Cerebellar cortex (tissue), 1 donor: Measurements from ENCODE around the gene NFIC.
A peak's percentile ranks its signal among the peaks of the same experiment; 100 is the strongest.
"Not testable (repeated sequence)": the region's sequence is repeated elsewhere in the genome, so short reads cannot be mapped to it uniquely, and the experiment has no call there.

ENCODE experiments used
- DNase-seq: peaks from one replicate; pipeline ENCODE4 v3.0.0-alpha.2; 2015; ENCODE audit warnings: low spot score

Gene NFIC

GRCh38 chr19:3374369-3375112 is 8.2 kb downstream of the NFIC start:
- no peak for DNase-seq

- DNase-seq: peak; percentile 87
Measured at GRCh38 chr19:3375221-3376090, 9.1 kb downstream of the NFIC start.

GRCh38 chr19:3376091-3376455 is 9.7 kb downstream of the NFIC start:
- DNase-seq: not testable (repeated sequence)

DNA sequence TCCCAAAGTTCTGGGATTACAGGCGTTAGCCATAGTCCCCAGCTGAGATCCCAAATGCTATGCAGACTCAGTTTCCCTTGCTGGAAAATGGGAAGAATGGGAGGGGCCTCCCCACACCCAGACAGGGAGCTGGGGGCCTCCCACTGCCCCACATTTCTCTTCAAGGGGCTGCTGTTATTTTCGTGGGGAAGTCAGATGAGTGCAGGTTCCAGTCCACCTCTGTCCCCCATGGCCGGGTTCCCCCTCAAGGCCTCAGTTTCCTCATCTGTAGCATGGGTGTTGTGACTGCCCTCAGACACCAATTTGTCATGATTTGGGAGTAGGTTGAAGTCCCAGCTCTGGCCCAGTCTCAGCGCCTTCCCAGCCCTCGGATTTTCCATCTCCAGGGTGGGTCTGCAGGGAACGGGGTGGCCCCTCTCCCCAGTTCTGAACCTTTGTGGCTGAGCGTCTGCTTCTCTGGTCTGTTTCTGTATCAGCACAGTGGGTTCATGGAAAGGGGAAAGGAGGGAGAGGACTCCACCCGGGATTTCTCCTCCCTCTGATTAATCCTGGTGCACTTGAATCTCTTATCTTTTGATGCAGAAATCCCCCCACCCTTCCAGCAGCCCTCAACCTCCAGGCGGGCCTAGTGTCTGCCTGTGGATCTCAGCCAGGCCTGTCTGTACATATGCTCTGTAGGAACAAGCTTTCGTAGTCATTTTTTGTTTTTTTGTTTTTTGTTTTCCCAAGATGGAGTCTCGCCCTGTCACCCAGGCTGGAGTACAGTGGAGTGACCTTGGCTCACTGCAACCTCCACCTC is 12.2 kb downstream of the NFIC start:
- no peak for DNase-seq

DNA sequence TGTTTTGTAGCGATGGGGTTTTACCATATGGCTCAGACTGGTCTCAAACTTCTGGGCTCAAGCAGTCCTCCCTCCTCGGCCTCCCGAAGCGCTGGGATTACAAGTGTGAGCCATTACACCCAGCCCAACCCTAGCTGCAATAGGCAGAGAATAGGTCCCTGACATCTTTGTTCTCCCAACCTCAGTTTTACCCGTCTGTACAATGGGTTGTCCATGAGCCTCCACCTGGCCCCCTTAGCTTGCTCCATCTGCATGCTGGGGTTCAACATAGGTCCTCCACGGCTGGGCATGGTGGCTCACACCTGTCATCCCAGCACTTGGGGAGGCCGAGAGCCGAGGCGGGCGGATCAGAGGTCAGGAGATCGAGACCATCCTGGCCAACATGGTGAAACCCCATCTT is 14.4 kb downstream of the NFIC start:
- no peak for DNase-seq

DNA sequence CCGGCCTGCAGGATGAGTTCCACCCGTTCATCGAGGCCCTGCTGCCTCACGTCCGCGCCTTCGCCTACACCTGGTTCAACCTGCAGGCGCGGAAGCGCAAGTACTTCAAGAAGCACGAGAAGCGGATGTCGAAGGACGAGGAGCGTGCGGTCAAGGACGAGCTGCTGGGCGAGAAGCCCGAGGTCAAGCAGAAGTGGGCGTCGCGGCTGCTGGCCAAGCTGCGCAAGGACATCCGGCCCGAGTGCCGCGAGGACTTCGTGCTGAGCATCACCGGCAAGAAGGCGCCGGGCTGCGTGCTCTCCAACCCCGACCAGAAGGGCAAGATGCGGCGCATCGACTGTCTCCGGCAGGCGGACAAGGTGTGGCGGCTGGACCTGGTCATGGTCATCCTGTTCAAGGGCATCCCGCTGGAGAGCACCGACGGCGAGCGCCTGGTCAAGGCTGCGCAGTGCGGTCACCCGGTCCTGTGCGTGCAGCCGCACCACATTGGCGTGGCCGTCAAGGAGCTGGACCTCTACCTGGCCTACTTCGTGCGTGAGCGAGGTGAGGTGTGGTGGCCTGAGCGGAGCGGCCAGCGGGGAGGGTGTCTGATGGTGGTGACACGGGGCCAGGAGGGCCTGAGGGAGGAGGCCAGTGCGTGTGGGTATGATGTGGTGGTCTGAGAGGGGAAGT is 15.5 kb downstream of the NFIC start:
- DNase-seq: no peak

DNA sequence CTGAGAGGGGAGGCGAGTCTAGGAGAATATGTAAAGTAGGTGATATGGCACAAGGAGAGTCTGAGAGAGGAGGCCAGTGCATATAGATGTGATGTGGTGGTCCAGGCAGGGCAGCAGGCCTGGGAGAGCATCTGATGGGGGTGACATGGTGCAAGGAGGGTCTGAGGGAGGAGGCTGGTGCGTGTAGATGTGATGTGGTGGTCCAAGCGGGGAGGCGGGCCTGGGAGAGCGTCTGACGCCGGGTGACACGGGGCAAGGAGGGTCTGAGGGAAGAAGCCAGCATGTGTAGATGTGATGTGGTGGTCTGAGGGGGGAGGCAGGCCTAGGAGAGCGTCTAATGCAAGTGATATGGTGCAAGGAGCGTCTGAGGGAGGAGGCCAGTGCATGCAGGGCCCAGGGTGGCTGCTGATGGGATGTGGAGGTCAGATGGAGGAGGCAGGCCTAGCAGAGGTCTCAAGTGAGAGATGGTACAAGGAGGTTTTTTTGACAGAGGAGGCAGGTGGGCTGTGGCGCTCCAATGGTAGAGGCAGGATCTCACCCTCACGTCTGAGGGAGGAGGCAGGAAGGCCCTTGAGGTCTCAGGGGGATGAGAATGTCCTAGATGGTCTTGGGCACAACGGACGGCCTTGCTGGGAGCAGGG is 16.2 kb downstream of the NFIC start:
- DNase-seq: no peak

DNA sequence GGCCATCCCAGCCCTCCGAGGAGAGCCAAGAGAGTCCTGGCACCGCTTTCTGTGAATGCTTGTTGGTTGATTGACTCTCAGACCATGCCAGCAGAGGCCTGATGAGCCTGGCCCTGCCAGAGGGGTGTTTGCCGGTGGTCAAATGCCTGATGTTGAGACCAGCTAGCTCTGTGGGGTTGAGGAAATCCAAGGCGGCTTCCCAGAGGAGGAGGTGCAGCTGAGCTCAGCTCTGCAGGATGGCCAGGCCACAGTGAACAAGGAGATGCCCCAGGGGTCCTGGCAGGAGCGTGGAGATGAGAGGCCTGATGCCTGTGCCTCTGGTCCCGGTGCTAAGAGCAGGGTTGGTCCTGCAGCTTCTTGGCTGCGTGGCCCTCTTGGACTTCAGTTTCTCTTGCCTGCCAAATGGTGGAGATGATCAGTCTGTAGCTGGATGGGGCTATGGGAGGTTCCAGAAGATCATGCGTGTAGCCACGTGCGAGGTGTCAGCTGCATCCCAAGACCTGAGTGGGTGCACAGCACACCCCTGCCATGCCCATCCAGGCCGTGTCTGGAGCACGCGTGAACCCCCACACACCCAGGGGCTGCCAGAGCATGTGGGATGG is 16.8 kb downstream of the NFIC start:
- no peak for DNase-seq

- DNase-seq: no peak
Measured at GRCh38 chr19:3386447-3387234, 20.3 kb downstream of the NFIC start.

DNA sequence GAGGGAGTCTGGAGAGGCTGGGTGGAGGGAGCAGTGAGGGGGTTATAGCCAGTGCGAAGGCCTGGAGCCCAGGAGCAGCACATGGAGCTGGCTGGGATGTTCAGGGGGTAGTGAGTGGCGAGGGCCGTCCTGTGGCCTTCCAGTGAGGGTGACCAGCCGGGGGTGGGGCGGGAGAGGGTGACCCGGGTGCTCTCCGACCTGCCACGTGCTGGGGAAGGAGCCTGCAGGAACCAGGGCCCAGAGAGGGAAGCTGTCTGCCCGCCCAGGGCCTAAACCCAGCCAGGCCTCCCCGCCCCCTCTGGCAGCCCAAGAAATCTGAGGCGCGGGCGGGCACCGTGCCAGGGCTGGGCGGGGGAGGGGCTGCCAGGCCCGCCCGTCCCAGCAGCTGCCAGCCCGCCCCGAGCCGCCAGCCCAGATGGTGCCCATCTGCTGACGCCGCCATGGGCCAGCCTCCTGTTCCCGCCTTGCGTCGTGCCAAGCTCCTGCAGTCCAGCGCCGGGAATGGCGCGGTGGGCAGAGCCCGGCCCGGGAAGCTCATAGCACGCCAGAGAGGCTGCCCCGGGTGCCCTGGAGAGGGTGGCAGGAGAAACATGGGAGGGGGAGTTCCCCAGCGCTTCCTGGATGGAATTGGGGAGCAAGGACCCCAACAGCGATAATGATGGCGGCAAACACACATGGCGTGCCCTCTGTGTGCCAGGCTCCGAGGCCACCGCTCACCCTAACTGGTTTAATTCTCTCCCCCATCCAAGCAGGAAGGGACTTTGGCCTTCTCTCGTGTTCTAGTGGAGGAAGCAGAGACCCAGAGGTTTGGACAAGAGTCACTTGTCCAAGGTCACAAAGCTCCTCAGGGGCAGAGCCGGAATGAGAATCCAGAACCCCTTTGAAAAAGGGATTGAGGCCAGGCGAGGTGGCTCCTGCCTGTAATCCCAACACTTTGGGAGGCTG is 21.5 kb downstream of the NFIC start:
- DNase-seq: peak; percentile 87

- DNase-seq: no peak
Measured at GRCh38 chr19:3389446-3389778, 23.0 kb downstream of the NFIC start.

DNA sequence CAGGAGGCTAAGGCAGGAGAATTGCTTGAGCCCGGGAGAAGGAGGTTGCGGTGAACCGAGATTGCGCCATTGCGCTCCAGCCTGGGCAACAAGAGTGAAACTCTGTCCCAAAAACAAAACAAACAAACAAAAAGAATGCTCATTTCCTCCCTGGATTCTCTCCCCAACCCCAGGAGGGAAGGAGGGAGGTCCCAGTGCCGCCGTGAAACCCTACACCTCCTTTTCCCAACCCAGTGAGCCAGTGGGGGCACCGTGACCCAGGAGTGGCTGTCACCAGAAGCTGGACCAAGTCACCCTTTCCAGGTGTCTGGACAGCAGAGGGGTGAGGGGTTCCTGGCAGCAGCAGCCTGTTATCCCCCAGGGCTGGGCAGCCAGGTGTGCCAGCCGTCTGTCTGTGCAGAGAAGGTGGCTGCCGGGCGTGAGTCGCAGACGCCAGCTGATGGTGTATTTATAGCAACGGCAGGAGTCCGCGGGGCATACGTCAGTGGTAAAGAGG is 23.5 kb downstream of the NFIC start:
- no peak for DNase-seq

DNA sequence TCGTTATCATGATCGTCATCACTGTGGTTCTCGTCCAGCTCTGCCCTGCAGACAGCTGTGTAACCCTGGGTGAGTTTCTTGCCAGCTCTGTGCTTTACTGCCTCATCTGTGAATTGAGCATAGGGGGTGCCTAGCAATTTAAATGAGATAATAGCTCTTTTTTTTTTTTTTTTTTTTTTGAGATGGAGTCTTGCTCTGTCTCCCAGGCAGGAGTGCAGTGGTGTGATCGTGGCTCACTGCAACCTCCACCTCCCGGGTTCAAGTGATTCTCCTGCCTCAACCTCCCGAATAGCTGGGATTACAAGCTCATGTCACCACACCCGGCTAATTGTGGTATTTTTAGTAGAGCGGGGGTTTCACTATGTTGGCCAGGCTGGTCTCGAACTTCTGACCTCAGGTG is 25.5 kb downstream of the NFIC start:
- not testable (repeated sequence) for DNase-seq

DNA sequence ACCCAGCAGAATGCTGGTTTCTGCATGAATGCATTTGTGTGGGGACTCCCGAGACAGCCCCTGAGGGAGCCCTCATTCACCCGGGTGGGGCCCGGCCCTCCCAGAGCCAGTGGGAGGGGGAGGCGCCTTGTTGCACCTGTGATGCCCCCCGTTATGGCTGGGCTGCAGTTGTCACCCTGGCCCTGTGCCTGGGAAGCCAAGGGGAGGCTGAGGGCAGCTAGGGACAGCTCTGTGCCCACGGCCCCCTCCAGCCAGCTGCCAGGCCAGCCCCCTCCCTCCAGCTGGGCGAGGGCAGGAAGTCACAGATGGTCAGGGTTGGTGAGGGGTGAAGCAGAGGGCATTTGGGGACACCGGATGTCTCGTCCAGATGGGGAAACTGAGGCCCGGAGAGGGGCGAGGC is 26.1 kb downstream of the NFIC start:
- no peak for DNase-seq

DNA sequence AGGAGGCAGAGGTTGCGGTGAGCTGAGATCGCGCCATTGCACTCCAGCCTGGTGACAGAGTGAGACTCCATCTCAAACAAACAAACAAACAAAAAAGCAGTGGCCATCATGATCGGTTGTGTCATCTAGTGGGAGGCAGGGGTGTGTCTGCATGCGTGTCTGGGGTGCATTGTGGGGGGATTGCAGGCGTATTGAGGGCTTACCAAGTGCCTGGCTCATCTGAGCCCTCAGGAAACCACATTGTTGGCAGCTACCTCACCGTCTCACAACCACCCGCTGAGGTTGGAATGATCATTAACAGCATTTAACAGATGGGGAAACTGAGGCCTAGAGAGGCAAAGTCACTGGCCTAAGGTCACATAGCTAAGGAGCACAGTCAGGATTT is 30.5 kb downstream of the NFIC start:
- no peak for DNase-seq

DNA sequence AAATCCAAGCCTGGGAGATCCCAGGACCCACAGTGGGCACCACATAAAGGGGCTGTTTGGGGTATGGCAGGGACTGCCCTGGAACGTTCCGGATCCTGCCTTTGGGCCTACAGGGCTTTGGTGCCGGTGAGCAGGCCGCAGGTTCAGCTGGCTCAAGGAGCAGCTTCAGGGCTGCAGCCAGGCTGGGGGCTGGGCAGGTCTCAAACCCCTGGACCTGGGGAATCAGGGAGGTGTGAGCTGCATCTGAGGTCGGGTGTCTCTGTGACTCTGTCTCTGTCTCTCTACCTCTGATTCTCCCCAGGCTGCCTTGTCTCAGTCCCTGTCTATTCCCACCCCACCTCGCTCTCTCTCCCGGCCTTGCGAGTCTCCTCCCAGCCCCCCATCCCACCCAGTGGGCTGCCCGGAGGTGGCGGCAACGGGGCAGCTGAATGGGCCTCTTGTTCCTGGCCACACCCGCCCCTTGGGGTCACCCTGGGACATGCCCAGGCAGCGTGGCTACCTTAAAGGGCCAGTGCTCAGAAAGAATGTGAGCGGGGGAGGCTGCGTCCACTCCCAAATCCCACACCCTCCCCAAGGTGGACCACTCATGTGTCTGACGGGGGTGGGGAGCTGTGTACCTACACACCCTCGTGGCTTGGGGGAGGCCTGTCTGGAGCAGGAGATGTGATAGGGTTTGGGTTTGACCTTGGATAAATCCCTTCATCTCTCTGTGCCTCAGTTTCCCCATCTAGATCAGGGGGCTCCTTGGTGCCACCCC is 31.1 kb downstream of the NFIC start:
- no peak for DNase-seq

DNA sequence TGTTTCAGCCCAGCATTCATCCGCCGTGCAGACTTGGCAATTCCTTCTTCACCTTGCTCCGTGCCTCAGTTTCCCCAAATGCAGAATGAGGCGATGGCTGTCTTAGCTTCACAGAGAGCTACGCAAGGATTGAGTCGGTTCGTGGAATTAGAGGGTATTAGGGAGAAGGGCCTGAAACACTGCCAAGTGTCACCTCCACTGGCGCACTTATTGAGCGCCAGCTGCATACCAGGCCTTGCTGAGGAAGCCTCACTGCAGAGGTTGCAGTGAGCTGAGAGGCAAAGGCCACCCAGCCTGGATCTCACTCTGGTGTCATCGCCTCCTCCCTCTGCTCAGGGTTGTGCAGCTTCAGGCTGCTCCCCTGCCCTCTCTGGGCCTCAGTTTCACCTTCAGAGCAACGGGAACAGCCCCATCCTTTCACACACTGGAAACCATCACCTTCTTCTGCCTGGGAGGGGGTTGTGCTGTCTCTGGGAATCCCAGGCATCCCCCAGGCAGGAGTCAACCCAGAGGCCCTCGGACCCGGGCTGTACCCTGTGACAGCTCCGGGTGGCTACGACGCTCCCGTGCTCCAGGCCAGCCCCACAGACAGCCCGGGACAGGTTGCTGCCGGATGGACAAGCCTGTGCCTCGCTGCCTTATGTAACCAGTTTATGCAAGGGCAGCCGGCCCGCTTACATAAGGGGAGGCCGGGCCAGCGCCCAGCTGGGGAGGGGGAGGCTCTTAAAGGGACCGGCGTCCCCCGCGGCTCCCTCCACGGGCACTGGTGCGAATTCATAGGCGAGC is 31.9 kb downstream of the NFIC start:
- peak; percentile 89 for DNase-seq

DNA sequence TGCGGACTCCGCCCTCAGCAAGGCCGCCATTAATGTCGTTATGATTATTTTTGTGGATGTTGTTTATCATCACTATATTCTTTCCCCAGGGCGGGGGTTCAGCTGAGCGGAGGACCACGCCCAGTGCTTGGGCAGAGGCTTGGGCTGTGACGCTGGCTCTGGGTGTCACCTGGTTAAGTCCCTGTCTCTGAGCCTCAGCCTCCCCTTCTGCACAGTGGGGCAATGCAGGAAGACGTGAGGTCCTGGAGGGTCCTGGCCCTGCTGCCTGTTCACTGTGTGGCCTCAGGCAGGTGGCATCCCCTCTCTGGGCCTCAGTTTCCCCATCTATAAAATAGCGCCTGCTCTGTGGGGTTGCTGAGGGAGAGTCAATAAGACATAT is 32.5 kb downstream of the NFIC start:
- no peak for DNase-seq
